GM10248 (cell line): Measurements from ENCODE around the gene ADM5.
"Not testable (repeated sequence)": the region's sequence is repeated elsewhere in the genome, so short reads cannot be mapped to it uniquely, and the experiment has no call there.

Experiments used
- CTCF ChIA-PET: fragments of 300-600 bp; sonication (Branson Sonifier 250); formaldehyde crosslinking; extraction: SDS; loops from one replicate; lab custom pipeline; 2021; ENCODE audit warnings: antibody characterized with exemption; lab: Yijun Ruan, JAX
- POLR2A ChIA-PET: fragments of 350-650 bp; sonication (Branson Sonifier 250); formaldehyde crosslinking; extraction: SDS; loops from one replicate; lab custom pipeline; 2020; ENCODE audit warnings: antibody characterized with exemption; lab: Yijun Ruan, JAX
- DNase-seq: peaks from one replicate; pipeline ENCODE4 v3.0.0; 2012; ENCODE audit errors: extremely low spot score
- CTCF ChIP-seq: IDR thresholded peaks from 2 replicates; pipeline ENCODE4 v1.5.1; 2012; ENCODE audit warnings: mild to moderate bottlenecking, low read depth; ENCODE audit errors: extremely low read depth, missing control alignments, control extremely low read depth

The ADM5 gene

GRCh38 chr19:49716154-49716553 lies 26.8 kb downstream of the ADM5 start:
- no peak for DNase-seq
- no peak for TF ChIP-seq CTCF
- CTCF ChIA-PET, result interaction anchor here (2.2 to 2.5 kb wide), 3 partner anchors 13 to 16 kb away, joined by 5 to 7 read pairs (median 7); no protein-coding TSS in a partner anchor
- POLR2A ChIA-PET, result no interaction called here

GRCh38 chr19:49718511-49718910 lies 29.1 kb downstream of the ADM5 start:
- POLR2A ChIA-PET, result no interaction called here
- TF ChIP-seq CTCF, result no peak

GRCh38 chr19:49718991-49719390 lies 29.6 kb downstream of the ADM5 start:
- no peak for DNase-seq
- TF ChIP-seq CTCF, result no peak
- CTCF ChIA-PET, result interaction anchor here (1.0 to 1.2 kb wide), 2 partner anchors 16 kb away, joined by 3 to 4 read pairs; no protein-coding TSS in a partner anchor
- POLR2A ChIA-PET, result no interaction called here

More at GRCh38 chr19:49718511-49718910, 29.1 kb downstream of the ADM5 start:
- CTCF ChIA-PET, result interaction anchor here (1.0 to 2.4 kb wide), 4 partner anchors 12 to 17 kb away, joined by 3 to 5 read pairs (median 4); no protein-coding TSS in a partner anchor
- no peak for DNase-seq

GRCh38 chr19:49719420-49719819 lies 30.0 kb downstream of the ADM5 start:
- DNase-seq, result not testable (repeated sequence)
- CTCF ChIA-PET, result interaction anchor here (1.0 to 1.2 kb wide), 2 partner anchors 16 to 17 kb away, joined by 3 to 4 read pairs; no protein-coding TSS in a partner anchor
- POLR2A ChIA-PET, result interaction anchor here (0.6 kb wide), 1 partner anchor 139 kb away, joined by 4 read pairs; the partner anchor contains the start of gene NOSIP

GRCh38 chr19:49727217-49728030 lies 38.0 kb downstream of the ADM5 start:
- DNase-seq, result no peak
- CTCF ChIA-PET, result interaction anchor here (1.2 kb wide), 1 partner anchor 13 kb away, joined by 3 read pairs; no protein-coding TSS in a partner anchor
- TF ChIP-seq CTCF, result no peak
- POLR2A ChIA-PET, result no interaction called here

GRCh38 chr19:49730166-49730565 lies 40.8 kb downstream of the ADM5 start:
- no peak for TF ChIP-seq CTCF
- DNase-seq, result no peak
- CTCF ChIA-PET, result interaction anchor here (1.4 kb wide), 1 partner anchor 13 kb away, joined by 5 read pairs; no protein-coding TSS in a partner anchor
- POLR2A ChIA-PET, result no interaction called here

GRCh38 chr19:49738268-49738667 lies 48.9 kb downstream of the ADM5 start:
- DNase-seq, result no peak
- ChIA-PET CTCF (no interaction called here), POLR2A (no interaction called here)
- no peak for TF ChIP-seq CTCF
